PFSK-1 (cell line): Measurements from ENCODE around the gene CHST2.

Experiments
- FOXP2 ChIP-seq: optimal IDR thresholded peaks from 2 replicates; pipeline ENCODE3; 2011; ENCODE audit warnings: borderline replicate concordance, control low read depth, inconsistent platforms; ENCODE audit not compliant: insufficient read depth; ENCODE audit errors: extremely low read length, extremely low read depth
- POLR2AphosphoS5 ChIP-seq: IDR thresholded peaks from 2 replicates; pipeline ENCODE4 v1.6.1; 2012; ENCODE audit warnings: low read depth, mild to moderate bottlenecking, control low read depth, low read length, moderate library complexity
- SIN3A ChIP-seq: IDR thresholded peaks from 2 replicates; pipeline ENCODE4 v1.6.1; 2012; ENCODE audit warnings: mild to moderate bottlenecking, low read length, moderate library complexity, borderline replicate concordance; ENCODE audit not compliant: insufficient read depth
- TAF1 ChIP-seq: IDR thresholded peaks from 2 replicates; pipeline ENCODE4 v1.6.1; 2012; ENCODE audit warnings: low read length, control low read depth, borderline replicate concordance; ENCODE audit not compliant: insufficient read depth
- TF ChIP-seq, protein P1 (sequence below), 2 experiments: IDR thresholded peaks; 2 replicates each; pipeline versions ENCODE4 v1.6.1 to v1.8.0; 2011 to 2012; ENCODE audit warnings: low read depth in 2 of 2, low read length in 2 of 2, control low read depth in 1 of 2, inconsistent platforms in 1 of 2, mild to moderate bottlenecking in 1 of 2, moderate library complexity in 1 of 2; ENCODE audit not compliant: insufficient read depth in 1 of 2

The CHST2 gene

DNA sequence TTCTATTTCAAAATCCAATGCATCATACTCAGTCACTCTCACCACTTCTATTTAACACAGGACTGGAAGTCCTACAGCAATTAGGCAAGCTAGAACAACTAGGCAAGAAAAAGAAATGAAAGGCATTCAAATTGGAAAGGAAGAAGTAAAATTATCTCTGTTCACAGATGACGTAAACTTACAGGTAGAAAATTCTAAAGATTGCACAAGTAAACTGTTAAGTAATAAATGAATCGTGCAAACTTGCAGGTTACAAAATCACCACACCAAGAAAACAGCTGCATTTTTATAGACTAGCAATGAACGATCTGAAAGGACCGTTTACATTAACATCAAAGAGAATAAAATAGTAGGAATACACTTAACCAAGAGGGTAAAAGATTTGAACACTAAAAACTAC, 36.2 kb downstream of the CHST2 start:
- no peak for TF ChIP-seq TAF1
- TF ChIP-seq FOXP2 = no peak
- no peak for TF ChIP-seq POLR2AphosphoS5
- no peak for TF ChIP-seq SIN3A
- TF ChIP-seq, protein P1, sequence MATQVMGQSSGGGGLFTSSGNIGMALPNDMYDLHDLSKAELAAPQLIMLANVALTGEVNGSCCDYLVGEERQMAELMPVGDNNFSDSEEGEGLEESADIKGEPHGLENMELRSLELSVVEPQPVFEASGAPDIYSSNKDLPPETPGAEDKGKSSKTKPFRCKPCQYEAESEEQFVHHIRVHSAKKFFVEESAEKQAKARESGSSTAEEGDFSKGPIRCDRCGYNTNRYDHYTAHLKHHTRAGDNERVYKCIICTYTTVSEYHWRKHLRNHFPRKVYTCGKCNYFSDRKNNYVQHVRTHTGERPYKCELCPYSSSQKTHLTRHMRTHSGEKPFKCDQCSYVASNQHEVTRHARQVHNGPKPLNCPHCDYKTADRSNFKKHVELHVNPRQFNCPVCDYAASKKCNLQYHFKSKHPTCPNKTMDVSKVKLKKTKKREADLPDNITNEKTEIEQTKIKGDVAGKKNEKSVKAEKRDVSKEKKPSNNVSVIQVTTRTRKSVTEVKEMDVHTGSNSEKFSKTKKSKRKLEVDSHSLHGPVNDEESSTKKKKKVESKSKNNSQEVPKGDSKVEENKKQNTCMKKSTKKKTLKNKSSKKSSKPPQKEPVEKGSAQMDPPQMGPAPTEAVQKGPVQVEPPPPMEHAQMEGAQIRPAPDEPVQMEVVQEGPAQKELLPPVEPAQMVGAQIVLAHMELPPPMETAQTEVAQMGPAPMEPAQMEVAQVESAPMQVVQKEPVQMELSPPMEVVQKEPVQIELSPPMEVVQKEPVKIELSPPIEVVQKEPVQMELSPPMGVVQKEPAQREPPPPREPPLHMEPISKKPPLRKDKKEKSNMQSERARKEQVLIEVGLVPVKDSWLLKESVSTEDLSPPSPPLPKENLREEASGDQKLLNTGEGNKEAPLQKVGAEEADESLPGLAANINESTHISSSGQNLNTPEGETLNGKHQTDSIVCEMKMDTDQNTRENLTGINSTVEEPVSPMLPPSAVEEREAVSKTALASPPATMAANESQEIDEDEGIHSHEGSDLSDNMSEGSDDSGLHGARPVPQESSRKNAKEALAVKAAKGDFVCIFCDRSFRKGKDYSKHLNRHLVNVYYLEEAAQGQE (IDR thresholded peaks at IDR 0.05; ENCODE audit: insufficient read depth in 1 of 2, low read depth in 2 of 2, low read length in 2 of 2) = no peak

DNA sequence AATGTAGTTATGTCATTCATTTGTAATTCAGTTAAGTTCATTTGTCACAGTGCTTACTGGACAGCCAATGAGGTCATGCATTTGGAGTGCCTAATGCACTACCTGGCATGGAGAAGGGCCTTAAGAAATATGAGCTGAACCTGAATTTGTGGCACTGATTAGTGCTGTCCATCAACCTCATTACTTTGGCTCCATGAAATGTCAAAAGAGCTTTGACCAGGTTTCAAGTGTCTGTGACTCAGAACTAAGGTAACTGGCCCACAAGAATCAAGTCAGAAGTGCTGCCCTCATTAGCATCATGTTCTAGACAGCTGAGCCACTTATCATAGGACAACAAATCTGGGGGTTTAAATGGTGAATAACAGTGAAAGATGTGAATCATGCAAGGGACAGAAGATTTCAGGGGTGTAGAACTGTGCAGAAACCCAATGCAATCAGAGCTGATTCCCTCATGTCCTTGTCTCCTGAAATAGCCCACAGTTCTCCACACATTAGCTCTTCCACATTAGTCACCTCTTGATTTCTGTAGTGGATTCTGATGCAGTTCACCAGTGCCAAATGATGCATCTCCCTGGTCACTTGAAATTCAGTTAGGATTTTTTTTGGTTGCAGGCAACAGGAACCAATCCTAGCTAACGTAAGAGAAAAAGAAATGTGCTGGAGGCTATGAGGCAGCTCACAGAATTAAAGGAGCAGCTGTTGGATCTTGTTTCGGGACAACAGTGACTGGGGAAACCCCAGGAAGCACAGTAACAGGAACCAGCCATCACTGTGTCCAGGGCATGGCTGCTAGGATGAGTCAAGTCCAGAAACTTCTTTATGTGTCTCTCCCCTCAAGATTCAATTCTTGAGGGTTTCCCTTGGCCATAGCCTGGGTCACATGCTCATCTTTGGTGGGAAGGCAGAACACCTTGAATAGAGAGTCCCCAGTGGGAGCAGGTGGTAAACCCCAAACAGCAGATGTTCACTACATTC, 38.7 kb downstream of the CHST2 start:
- no peak for TF ChIP-seq SIN3A
- TF ChIP-seq TAF1 = no peak
- TF ChIP-seq, protein P1 (IDR thresholded peaks at IDR 0.05; ENCODE audit: insufficient read depth in 1 of 2, low read depth in 2 of 2, low read length in 2 of 2) = no peak
- no peak for TF ChIP-seq FOXP2
- no peak for TF ChIP-seq POLR2AphosphoS5

DNA sequence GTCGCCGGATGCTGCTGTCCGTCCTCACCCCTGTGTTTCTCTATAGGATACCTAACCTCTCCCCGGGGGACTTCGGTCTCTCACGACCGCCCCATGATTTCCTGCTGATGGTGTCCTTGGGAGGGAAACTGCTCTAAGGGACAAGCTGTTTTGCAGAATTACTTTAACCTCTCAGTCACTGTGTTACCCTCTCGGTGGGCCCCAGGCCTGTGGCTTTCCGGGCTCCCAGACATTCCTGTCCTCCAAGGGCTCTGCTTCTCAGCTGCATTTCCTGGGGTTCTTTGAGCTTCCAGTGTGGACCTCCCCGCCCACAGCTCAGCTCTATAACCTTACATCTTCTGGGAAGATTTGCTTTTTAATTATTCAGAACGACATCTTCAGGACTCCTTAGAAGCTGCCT, 40.9 kb downstream of the CHST2 start:
- TF ChIP-seq SIN3A = no peak
- TF ChIP-seq POLR2AphosphoS5 = no peak
- TF ChIP-seq, protein P1 (IDR thresholded peaks at IDR 0.05; ENCODE audit: insufficient read depth in 1 of 2, low read depth in 2 of 2, low read length in 2 of 2) = no peak
- no peak for TF ChIP-seq TAF1
- no peak for TF ChIP-seq FOXP2

DNA sequence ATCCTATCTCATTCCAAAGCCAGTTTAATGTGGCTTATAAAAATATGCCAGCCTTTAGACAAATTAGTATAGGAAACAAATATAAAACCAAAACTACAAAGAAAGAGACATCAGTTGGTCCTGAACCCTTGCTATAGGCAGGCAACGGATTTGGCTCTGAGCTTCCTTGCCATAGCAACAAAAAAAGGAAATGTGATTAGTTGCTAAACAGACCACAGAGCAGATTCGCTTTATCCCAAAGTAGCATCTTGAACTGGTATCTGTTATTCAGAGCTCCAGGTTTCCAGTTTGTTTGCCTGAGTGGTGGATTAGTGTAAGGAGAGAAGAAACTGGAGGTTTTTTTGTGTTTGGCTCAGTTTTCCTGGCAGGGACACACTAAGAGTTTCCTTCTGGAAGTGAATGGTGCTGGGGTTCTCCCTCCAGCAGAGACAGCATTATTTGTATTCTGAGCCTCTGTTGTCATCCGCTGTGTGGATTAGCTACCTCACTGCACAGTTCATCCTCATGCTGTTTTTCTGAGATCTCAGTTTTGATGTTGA, 44.1 kb downstream of the CHST2 start:
- no peak for TF ChIP-seq TAF1
- no peak for TF ChIP-seq POLR2AphosphoS5
- no peak for TF ChIP-seq FOXP2
- no peak for TF ChIP-seq SIN3A
- TF ChIP-seq, protein P1 (IDR thresholded peaks at IDR 0.05; ENCODE audit: insufficient read depth in 1 of 2, low read depth in 2 of 2, low read length in 2 of 2) = no peak
